Uterus (tissue), 2 donors: ENCODE data around the gene AK9.

Source experiments
- CTCF ChIP-seq, 4 experiments: fragments of 200-600 bp in 2 of 4; fragments of 450-650 bp in 2 of 4; sonication (generic) in 2 of 4; IDR thresholded peaks; one replicate each; pipeline ENCODE4 v1.5.1; 2016 to 2019; ENCODE audit warnings: antibody characterized with exemption in 4 of 4, mild to moderate bottlenecking in 2 of 4, moderate library complexity in 1 of 4
- POLR2A ChIP-seq, 2 donors: fragments of 450-650 bp; IDR thresholded peaks; one replicate each; pipeline ENCODE4 v1.6.1; 2016; ENCODE audit warnings: antibody characterized with exemption in 2 of 2, mild to moderate bottlenecking in 1 of 2, moderate library complexity in 1 of 2

- TF ChIP-seq CTCF (IDR thresholded peaks at IDR 0.05) = no peak
- no peak for TF ChIP-seq POLR2A (IDR thresholded peaks at IDR 0.05)
Measured at GRCh38 chr6:109446541-109446940, 244.5 kb downstream of the AK9 start.
